ENCODE data around the gene C1orf21.

The C1orf21 gene

DNA sequence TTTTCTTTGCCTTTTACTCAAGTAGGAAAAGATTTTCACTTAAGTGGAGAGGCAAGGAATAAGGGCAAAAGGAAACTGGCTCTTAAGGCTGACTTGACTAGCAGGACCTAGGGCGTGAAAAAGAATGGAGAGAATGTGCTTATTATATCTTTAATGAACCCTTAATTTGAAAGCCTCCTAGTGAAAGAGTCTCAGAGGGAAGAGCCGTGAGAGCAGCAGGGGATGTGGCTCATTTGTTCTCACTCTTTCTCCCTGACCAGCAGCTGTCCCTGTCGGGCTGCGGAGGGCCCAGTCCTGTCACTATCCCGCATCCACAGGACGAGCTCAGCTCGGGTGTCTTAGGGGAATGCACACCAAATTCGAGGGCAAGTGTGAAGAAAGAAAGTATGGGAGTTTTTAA, 187.8 kb downstream of the C1orf21 start:
- no peak for TF ChIP-seq CTCF (IDR thresholded peaks at IDR 0.05; ENCODE audit: control insufficient read depth, extremely low read depth, insufficient read depth)
- no peak overlapping the region for H3K4me3 ChIP-seq (ENCODE audit: low read depth, low read length)
- DNase-seq (ENCODE audit: low read depth): no peak

DNA sequence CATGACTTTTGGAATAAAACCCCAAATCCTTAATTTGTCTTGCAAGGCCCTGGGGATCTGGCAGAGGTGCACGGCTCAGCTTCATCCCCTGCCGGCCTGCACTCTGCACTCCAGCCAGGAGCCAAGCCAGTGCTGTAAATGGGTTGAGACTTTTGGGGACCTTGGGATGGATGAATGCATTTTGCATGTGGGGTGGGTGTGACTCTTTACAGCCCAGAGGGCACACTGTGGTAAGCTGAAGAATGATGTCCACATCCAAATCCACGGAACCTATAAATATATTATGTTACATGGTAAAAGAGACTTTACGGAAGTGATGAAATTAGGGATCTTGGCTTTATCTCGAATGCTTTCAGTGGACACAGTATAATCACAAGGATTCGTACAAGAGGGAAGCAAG, 190.0 kb downstream of the C1orf21 start:
- DNase-seq (ENCODE audit: low read depth): no peak
- no peak overlapping the region for H3K4me3 ChIP-seq (ENCODE audit: low read depth, low read length)
- no peak for TF ChIP-seq CTCF (IDR thresholded peaks at IDR 0.05; ENCODE audit: control insufficient read depth, extremely low read depth, insufficient read depth)

- no peak for DNase-seq (ENCODE audit: low read depth)
- TF ChIP-seq CTCF (IDR thresholded peaks at IDR 0.05; ENCODE audit: control insufficient read depth, extremely low read depth, insufficient read depth): no peak
- H3K4me3 ChIP-seq (ENCODE audit: low read depth, low read length): no peak overlapping the region
Observed at GRCh38 chr1:184577319-184577718, 190.5 kb downstream of the C1orf21 start.

DNA sequence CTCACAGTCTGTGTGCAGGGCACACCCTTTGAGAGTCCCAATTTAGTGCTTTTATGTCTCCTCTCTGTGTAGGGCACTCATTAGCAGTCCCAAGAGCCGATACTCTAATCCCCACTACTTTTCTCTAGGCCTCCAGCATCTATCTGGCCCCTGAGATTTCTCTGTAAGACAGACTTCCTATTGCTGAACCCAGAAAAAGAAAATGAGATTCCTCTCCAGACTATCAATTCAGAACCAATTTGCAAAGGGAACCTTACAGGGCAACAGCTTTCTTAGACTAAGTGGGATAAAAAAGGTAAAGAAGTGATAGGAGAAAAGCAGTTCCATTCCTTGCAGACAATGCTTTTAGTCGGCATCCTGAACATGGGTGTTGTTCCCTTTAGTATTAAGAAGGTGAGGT, 195.6 kb downstream of the C1orf21 start:
- no peak overlapping the region for H3K4me3 ChIP-seq (ENCODE audit: low read depth, low read length)
- DNase-seq (ENCODE audit: low read depth): no peak
- TF ChIP-seq CTCF (IDR thresholded peaks at IDR 0.05; ENCODE audit: control insufficient read depth, extremely low read depth, insufficient read depth): no peak

GRCh38 chr1:184583849-184584248, 197.0 kb downstream of the C1orf21 start:
- DNase-seq (ENCODE audit: low read depth): no peak
- no peak for TF ChIP-seq CTCF (IDR thresholded peaks at IDR 0.05; ENCODE audit: control insufficient read depth, extremely low read depth, insufficient read depth)
- H3K4me3 ChIP-seq (ENCODE audit: low read depth, low read length): no peak overlapping the region

GRCh38 chr1:184588701-184589100, 201.9 kb downstream of the C1orf21 start:
- no peak for DNase-seq (ENCODE audit: low read depth)
- no peak for TF ChIP-seq CTCF (IDR thresholded peaks at IDR 0.05; ENCODE audit: control insufficient read depth, extremely low read depth, insufficient read depth)
- H3K4me3 ChIP-seq (ENCODE audit: low read depth, low read length): no peak overlapping the region

GRCh38 chr1:184590163-184590750, 203.4 kb downstream of the C1orf21 start:
- no peak for TF ChIP-seq CTCF (IDR thresholded peaks at IDR 0.05; ENCODE audit: control insufficient read depth, extremely low read depth, insufficient read depth)
- H3K4me3 ChIP-seq (ENCODE audit: low read depth, low read length): peak overlapping the region; percentile 14; the same call in 1 of the 2 replicates
- peak; percentile 82 for DNase-seq (ENCODE audit: low read depth)

All from LNCaP clone FGC (cell line).